GM21526 (cell line): Measurements from ENCODE around the gene BIRC2.
"Not testable (repeated sequence)": the region's sequence is repeated elsewhere in the genome, so short reads cannot be mapped to it uniquely, and the experiment has no call there.

Experiments used
- ATAC-seq: cut with Tn5 transposase; IDR thresholded peaks from one replicate; pipeline ENCODE4 v1.9.1; 2021; ENCODE audit warnings: moderate library complexity; ENCODE audit not compliant: unreplicated experiment, low FRiP score

Gene BIRC2

GRCh38 chr11:102374633-102375424 lies 27.8 kb downstream of the BIRC2 start:
- ATAC-seq: not testable (repeated sequence)

GRCh38 chr11:102375720-102376399 lies 28.8 kb downstream of the BIRC2 start:
- ATAC-seq: no peak

- ATAC-seq: no peak
Measured at GRCh38 chr11:102377891-102378290, 30.9 kb downstream of the BIRC2 start.

- ATAC-seq: no peak
Measured at GRCh38 chr11:102378818-102379217, 31.8 kb downstream of the BIRC2 start.

GRCh38 chr11:102382384-102382783 lies 35.4 kb downstream of the BIRC2 start:
- ATAC-seq: no peak

GRCh38 chr11:102383839-102384238 lies 36.8 kb downstream of the BIRC2 start:
- no peak for ATAC-seq

GRCh38 chr11:102384419-102385079 lies 37.5 kb downstream of the BIRC2 start:
- no peak for ATAC-seq

GRCh38 chr11:102385085-102386007 lies 38.3 kb downstream of the BIRC2 start:
- no peak for ATAC-seq

- ATAC-seq: no peak
Measured at GRCh38 chr11:102386136-102386734, 39.2 kb downstream of the BIRC2 start.

GRCh38 chr11:102387043-102387781 lies 40.2 kb downstream of the BIRC2 start:
- no peak for ATAC-seq

GRCh38 chr11:102389253-102389652 lies 42.2 kb downstream of the BIRC2 start:
- ATAC-seq: no peak

GRCh38 chr11:102390667-102391465 lies 43.9 kb downstream of the BIRC2 start:
- peak; percentile 85 for ATAC-seq

- no peak for ATAC-seq
Measured at GRCh38 chr11:102391549-102392237, 44.7 kb downstream of the BIRC2 start.

GRCh38 chr11:102393272-102393730 lies 46.3 kb downstream of the BIRC2 start:
- ATAC-seq: no peak

- ATAC-seq: no peak
Measured at GRCh38 chr11:102395720-102396393, 48.8 kb downstream of the BIRC2 start.

- ATAC-seq: no peak
Measured at GRCh38 chr11:102396708-102397563, 49.9 kb downstream of the BIRC2 start.
